Stimulated activated naive CD4-positive, alpha-beta T cell treated with Interleukin-2 at 50 U/mL for 16 hours (primary cell): Measurements from ENCODE around the gene NEK10.
"Not testable (repeated sequence)": the region's sequence is repeated elsewhere in the genome, so short reads cannot be mapped to it uniquely, and the experiment has no call there.

Source experiments
- DNase-seq: peaks from one replicate; lab custom pipeline; 2025; lab: John Stamatoyannopoulos, UW

NEK10 gene, protein sequence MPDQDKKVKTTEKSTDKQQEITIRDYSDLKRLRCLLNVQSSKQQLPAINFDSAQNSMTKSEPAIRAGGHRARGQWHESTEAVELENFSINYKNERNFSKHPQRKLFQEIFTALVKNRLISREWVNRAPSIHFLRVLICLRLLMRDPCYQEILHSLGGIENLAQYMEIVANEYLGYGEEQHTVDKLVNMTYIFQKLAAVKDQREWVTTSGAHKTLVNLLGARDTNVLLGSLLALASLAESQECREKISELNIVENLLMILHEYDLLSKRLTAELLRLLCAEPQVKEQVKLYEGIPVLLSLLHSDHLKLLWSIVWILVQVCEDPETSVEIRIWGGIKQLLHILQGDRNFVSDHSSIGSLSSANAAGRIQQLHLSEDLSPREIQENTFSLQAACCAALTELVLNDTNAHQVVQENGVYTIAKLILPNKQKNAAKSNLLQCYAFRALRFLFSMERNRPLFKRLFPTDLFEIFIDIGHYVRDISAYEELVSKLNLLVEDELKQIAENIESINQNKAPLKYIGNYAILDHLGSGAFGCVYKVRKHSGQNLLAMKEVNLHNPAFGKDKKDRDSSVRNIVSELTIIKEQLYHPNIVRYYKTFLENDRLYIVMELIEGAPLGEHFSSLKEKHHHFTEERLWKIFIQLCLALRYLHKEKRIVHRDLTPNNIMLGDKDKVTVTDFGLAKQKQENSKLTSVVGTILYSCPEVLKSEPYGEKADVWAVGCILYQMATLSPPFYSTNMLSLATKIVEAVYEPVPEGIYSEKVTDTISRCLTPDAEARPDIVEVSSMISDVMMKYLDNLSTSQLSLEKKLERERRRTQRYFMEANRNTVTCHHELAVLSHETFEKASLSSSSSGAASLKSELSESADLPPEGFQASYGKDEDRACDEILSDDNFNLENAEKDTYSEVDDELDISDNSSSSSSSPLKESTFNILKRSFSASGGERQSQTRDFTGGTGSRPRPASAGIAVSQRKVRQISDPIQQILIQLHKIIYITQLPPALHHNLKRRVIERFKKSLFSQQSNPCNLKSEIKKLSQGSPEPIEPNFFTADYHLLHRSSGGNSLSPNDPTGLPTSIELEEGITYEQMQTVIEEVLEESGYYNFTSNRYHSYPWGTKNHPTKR

DNA sequence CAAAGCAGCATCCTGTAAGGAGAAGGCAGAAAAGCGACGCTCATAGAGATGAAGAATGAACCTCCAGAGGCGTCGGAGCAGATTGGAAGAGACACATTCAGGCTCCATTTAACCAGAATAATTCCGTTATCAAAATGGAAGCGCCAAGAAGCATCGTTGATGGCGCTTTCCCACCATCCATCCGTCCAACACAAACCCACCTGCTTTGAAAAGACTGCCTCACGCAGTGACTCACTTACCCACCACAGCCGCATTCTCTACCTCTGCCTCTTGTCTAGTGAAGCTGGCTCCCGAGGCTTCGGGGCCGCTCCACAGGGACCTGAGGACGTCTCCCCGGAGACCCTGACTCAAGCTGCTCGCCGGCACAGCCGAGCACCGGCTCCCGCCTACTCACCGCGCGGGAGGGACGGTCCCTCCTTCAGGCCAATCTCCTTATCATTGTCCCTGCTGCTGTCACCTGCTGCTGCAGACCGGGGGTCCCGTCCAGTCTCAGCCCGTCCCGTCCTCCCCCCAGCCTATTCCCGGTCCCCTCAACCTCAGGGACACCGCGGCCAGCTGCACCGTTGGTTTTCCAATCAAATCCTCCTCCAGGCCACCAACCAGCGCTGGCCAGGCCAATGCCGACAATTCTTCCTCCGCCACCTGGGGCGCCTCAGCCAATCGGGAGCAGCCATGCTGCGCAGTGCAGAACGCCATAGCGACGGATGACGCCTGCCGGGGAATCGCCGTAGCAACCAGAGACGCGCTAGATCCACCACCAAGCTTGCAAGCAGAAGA is at the start of gene NEK10:
Gene NEK10, minus strand, starts transcription at position 553 of the 777 bp plus-strand sequence. CDS start 16,501 bp downstream, outside the sequence.
- DNase-seq: peak; percentile 87

DNA sequence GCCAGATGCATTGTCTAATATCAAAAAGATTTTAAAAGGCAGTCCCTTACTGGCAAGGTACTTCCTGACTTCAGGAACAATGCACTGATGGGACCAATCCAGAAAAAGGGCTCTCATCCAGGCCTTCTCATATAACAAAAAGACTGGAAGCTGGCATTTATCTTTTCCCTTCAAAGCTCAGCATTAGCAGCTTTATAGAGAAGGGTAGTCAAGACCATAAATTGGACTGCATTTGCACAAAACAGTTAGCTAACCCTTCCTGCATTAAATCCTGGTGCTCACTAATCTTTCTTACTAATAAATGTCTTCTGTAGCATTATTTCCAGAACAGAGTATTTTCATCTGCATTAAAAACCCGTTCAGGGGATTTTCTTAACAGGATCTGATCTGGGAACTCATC is 46.0 kb upstream of the NEK10 start:
- DNase-seq: no peak

DNA sequence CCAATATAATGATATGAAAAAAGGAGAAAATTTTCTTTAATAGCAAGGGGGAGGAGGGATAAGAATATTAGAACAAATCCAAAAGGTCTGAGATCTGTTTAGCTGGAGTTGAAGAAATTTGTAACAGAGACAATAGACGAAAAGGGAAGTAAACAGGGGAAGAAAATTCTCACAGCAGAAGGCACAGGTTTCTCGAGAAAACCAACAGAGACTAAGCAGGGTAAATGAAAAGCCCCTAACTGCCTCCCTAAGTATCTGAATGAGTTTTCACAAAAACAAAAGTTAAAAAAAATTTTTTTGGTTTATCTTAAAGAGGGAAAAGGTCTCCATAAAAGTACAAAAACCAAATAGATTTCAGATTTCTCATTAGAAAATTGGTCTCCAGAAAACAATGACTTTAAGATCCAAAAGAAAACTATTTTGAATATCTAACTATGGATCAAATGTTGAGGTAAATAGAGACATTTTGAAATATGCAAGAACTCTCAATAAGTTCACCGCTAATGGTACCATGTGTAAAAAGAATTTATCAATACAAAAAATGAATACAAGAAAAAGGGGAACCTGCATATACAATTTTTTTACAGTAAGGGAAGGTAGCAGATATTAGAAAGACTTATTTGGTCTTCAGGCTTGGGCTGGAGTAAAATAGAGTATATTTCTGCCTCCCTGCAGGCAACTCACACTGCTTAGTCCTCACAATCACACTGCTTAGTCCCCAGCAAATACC is 23.9 kb upstream of the NEK10 start:
- no peak for DNase-seq

DNA sequence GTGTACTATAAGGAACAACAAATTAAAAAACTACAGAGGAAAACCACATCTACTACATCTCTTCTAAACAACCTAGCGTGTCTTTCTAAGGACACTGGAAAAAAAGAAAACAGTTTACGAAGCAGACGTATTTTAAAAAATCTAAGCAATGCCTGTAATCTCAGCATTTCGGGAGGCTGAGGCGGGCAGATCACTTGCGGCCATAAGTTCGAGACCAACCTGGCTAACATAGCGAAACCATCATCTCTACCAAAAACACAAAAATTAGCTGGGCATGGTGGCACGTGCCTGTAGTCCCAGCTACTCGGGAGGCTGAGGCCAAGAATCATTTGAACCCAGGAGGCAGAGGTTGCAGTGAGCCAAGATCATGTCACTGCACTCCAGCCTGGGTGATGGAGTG is 23.2 kb upstream of the NEK10 start:
- not testable (repeated sequence) for DNase-seq

DNA sequence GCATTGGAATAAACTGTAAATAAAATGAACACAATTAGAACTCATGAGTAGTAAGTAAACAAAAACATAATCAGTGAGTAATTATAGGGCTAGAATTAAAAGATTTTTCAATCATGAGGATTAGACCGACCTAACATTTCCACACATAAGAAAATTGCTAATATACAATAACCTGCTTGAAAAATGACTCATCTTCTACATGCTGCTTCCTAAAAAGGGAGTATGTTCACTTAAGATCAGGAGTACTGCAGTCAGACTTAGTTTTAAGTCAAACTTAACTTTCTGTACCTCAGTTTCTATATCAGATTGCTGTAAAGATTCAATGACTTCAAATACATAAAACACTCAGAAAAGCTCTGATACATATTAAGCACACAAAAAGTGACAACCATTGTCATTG is 22.6 kb upstream of the NEK10 start:
- no peak for DNase-seq

DNA sequence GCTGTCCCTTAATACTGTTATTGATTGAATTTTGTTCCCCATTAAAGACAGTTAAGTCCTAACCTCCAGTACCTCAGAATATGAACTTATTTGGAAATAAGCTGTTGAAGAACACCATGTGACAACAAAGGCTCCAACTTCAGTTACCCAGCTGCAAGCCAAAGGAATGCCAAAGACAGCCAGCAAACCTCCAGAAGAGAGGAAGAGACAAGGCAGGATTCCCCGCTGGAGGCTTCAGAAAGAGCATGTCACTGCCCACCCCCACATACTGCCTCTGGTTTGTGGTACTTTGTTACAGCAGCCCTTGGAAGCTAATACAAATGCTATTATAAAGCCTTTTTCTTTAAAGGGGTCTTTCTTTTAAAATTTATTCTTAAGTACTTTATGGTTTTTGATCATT is 18.4 kb upstream of the NEK10 start:
- no peak for DNase-seq

DNA sequence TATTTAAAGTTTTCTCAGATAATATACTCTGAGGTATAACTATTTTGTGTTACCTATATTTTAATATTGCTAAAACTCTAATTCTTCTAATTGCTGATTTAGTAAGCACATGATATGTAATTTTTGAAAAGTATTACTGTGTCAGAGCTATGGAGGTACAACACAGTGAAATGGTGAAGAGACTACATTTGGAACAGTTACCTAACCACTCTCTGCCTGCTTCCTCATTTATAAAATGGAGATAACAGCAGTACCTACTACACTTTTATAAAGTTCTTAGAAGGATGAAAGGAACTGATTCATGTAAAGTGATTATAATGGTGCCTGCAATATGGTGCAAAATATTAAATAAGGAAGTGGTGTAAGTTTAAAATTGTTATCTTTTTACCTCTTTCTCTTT is 16.3 kb upstream of the NEK10 start:
- DNase-seq: no peak

DNA sequence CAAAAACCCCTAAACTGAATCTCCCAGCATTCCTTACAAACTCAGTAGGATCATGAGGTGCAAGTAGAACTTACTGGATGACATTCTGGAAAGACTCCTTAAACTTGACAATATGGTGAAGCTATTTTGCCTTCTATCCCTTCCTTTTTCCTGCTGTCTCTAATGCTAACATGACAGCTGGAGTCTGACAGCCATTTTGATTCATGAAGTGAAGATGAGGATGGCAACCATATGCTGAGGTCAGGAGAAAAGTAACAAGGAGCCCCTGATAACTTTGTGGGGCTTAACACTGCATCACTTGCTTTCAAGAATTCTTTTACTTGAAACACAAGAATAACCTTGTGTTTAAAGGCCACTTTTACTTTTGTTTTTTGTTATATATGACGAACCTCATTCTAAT is 15.0 kb upstream of the NEK10 start:
- no peak for DNase-seq

DNA sequence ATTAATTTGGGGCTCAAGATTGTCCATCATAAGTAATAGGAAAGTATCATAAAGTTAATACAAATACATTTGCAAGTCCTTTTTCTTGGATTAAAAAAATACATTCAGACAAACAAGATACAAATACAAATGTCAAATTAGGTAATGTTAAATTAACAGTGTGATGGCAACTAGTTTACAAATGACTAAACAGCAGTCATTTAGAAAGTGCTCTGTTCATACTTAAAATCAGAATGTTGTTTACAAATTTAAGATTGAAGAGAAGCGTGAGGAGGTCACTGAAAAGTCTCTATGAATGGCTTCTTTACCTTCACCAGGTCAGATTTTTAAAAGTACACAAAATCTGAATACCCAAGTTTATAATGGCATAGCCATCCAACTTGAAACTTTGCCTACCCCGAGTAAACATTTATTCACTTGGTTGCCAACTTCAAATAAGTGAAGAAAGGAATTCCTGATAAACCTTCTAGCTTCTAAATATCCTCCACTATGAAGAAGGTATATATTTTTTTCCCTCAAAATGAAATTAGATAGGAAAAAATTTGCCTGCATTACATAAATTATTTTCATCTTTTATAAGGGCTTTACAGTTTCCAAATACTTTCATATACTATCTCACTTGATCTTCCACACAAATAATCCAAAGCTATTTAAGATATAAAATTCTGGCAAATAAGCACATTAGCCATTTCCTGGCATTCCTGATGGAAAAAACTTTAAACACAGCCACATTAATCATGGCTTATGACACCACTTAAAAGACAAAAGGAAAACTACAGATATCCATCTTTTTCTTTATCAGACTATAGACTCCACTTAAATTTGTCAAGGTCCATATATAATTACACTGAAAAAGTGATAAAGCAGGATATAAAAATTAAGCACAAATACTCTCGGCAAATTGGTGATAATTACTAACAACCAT is 11.5 kb upstream of the NEK10 start:
- DNase-seq: no peak

DNA sequence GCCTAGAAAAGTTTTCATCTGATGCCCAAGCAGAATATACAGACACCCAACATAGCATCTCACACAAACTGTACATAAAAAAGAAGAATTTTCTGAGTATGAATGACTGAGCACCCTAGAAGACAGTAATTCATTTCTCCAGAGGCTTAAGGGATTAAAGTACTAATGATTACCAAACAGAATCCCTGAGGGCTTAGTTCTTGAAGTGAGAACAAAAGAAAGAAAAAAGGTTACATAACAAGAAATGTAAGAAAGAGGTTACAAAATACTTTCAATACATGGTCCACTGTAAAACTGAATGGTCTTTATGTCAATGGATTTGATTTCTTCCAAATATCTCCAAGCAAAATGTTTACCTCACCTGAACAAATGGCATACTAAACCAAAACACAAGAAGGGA is 9.1 kb upstream of the NEK10 start:
- DNase-seq: no peak

DNA sequence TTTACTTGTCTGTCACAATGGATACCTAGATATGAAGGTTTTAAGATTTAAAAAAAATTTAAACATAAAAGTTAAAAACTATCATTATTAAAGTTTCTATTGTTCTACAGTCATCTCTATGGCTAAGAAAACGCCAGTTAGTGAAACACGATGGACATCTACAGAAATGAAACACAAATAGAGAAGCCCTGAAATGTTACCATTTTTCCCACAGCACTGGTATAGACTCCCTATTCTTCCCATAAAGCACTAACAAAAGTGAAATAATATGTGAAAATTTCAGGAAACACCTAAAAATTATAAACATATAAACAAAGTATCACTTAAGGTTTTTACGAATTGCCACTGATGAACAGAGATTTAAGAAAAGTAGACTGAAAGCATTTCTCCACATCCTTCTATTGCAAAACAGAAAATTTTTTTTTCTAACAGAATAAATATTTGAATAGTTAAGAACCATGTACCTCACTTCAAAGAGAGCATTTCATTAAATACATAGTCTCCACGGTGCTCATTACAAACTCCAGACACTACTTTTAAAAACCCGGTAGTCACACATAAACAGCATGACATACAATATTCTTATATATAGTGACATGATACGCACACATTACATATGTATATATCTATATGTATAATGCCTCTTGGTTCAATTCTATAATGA is 7.1 kb upstream of the NEK10 start:
- no peak for DNase-seq

DNA sequence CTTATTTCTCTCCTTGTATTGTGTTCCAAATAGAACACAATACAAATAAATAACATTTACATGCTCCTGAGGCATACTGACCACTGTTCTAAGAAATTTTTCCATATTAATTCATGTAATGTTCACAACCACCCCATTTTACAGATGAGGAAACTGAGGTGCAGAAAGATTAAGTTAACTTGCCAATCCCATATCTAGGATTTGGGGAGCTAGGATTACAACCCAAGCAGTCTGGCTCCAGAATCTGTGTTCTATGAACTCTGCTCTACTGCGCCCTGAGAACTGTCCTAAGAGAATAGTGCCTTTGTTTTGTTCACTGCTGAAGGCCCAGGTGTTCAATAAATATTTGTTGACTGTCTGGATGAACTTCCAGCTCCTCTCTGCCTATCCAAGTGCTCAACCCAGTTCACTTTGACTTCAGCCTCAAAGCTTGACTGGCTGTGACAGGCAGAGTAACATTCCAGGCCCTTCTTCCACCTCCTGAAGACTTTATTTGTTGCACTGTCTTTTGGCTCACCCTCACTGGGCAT is 3.1 kb downstream of the NEK10 start:
- no peak for DNase-seq

DNA sequence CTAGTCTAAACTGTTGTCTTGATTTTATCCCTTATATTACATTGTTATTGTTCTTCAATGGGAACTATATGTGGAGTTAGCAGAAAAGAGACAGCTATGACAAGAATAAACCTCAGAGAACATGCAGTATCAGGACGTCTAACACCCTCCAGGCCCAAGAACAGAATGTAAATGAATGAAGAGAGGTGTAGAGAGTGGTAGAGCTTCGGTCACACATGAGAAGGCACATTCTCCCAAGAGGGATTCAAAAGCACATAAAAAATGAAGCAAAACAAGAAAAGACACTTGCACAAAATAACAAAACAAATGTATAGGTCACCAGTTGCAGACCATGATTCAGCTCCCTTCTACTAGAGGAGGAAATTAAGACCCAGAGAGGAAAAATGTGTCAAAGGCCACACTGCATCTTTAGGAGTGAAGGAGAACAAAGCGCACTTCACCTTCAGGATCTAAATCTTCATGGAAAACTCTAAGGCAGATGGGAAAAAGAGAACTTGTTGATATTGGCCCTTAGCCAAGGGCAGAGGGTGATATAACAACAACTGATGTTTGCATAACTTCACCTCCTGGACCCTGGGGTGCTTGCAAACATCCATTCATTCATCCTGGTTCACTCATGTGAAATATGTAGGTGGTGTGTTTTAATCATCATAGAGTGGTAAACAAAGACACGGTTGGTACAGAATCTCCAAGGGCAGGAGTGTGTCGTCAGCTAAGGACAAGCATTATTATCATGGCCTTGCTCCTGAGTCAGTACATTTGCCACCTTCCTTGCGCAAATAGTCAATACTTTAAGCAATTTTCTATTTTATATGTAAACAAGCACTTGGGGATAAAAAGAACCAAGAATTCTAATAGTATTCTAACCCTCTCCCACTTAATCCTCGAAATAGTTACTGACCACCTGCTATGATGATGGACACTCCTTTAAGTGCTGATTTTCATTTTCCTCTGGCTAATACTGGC is 8.8 kb downstream of the NEK10 start:
- no peak for DNase-seq

DNA sequence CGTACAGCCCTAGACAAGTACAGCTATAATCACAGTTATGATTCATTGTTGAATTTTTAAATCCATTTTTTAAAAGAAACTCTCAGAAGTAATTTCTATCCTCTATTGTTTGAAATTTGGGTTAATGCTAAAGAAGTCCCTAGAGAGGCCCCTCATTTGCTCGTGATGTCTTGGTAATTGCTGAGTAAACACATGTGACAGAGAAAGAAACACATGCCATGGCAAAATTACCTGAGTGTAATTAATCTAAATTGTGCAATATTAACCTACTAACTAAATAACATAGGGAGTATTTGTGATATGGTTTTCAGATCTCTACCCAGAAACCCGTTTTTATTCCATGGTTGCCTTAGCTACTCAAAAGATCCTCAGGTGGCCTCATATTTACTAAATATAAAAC is 10.8 kb downstream of the NEK10 start:
- DNase-seq: no peak

DNA sequence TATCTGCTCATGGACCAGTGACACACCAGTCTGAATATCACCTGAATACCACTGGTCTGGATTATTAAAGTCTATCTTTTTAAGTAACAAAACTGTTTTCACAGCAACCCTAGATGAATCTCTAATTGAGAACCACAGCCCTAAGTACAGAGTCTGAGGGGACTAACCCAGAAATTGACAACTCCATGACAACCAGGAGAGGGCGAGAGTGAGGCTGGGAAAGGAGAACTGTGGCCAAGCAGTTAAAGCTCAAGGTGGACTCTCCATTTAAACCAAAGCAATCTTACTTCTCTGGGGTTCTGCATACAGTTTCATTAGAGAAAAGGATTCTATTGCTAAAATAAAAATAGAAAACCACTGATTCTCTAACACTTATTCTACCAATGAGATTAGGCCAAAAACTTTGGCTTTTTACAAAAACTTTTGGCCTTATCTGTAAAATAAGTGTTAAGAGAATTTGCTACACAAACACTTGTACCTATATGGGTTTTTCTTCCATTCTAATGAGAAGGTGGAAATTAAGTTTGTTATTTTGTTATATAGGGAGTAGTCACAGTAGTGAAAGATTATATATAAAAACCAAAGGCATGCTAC is 11.4 kb downstream of the NEK10 start:
- peak; percentile 47 for DNase-seq

DNA sequence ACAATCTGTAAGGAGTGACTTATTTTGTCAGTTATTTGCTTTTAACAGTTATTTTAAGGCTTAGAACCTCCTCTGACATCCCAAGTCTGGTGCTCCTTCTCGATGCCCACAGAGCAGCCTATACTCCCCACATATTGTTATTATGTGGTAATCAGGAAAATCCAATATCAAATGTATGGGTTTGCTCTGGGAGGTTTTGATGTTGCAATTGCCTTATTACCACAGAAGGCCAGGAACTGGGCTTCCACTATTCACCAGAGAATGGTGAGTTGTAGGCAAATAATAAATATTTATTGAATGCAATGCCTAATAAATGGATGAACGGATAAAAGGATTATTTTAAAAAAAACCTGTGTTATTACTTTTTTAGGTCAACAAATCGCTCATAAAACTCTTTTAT is 12.2 kb downstream of the NEK10 start:
- DNase-seq: no peak

DNA sequence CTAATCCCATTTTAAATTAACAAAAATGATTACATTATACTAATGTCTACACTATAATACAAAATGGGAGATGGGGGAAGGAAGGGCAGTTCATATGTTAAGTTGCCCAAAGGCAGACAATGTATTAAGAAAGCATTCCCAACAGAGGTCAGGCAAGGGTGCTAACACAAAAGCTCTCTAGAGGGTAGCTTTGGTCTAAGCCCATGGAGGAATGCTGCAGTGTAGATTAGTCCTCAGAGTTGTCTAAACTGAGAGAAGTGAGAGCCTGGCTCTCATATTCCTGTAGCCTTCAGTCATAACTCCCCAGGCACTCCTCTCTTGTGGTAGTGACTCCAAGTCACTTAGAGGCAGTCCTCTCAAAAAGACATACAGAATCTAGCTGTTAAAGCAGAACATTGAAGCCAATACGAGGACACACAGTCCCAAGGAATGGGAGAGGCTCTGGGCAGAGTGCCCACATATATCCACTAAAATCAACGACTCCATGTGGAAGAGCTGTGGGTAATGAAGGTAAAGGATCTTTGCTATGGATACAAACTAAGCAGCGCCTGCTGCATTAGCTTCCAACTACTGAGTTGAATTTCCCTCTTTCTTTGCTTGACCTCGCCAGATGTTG is 14.5 kb downstream of the NEK10 start:
- DNase-seq: no peak
